Tibial nerve (tissue), 4 donors: ENCODE results near the gene CPA4. TPM values are rescaled to one million over a fixed set of nuclear protein-coding genes. Genes with fewer than 3 reads are reported as not detected.

Source experiments
- DNase-seq, 2 donors: peaks; one replicate each; pipeline ENCODE4 v3.0.0-alpha.2; 2019; ENCODE audit warnings: low spot score in 2 of 2
- H3K27ac ChIP-seq, 4 donors: fragments of 200-600 bp; sonication (generic) in 3 of 4; one replicate each; pipeline ENCODE4 v1.5.1; 2017 to 2019; ENCODE audit warnings: mild to moderate bottlenecking in 1 of 4
- H3K27me3 ChIP-seq, 2 donors: fragments of 200-600 bp; sonication (generic) in 1 of 2; one replicate each; pipeline versions ENCODE4 v1.5.1 to v1.6.0; 2017 to 2019
- H3K36me3 ChIP-seq, 3 donors: fragments of 200-600 bp; sonication (generic); one replicate each; pipeline ENCODE4 v1.5.1; 2018 to 2019
- H3K4me1 ChIP-seq, 4 donors: fragments of 200-600 bp; sonication (generic) in 3 of 4; one replicate each; pipeline ENCODE4 v1.5.1; 2017 to 2019
- H3K4me3 ChIP-seq, 4 donors: fragments of 200-600 bp; sonication (generic) in 3 of 4; one replicate each; pipeline ENCODE4 v1.5.1; 2017 to 2019; ENCODE audit warnings: mild to moderate bottlenecking in 1 of 4, moderate library complexity in 1 of 4
- H3K9me3 ChIP-seq, 4 donors: fragments of 200-600 bp; sonication (generic) in 3 of 4; one replicate each; pipeline ENCODE4 v1.5.1; 2017 to 2019
- CTCF ChIP-seq, 5 experiments: fragments of 200-600 bp in 3 of 5; fragments of 450-650 bp in 2 of 5; sonication (generic) in 3 of 5; IDR thresholded peaks; one replicate each; pipeline ENCODE4 v1.5.1; 2016 to 2019; ENCODE audit warnings: antibody characterized with exemption in 5 of 5, mild to moderate bottlenecking in 3 of 5, moderate library complexity in 2 of 5
- EP300 ChIP-seq, 2 donors: sonication (generic); formaldehyde crosslinking; IDR thresholded peaks; one replicate each; pipeline ENCODE4 v1.6.1; 2017; ENCODE audit warnings: antibody characterized with exemption in 2 of 2, mild to moderate bottlenecking in 1 of 2
- POLR2A ChIP-seq, 2 donors: fragments of 450-650 bp; IDR thresholded peaks; one replicate each; pipeline ENCODE4 v1.6.1; 2017; ENCODE audit warnings: antibody characterized with exemption in 2 of 2, mild to moderate bottlenecking in 2 of 2, moderate library complexity in 2 of 2
- WGBS, 2 donors: methylation state at CpG; one replicate each; pipeline ENCODE4 v1.1.5; 2018; 5-methylcytosine and 5-hydroxymethylcytosine counted together
- total RNA-seq, 4 donors: library from RNA; depleted of rRNA; stranded (reverse); fragments of >200 nt; gene quantifications; one replicate each; pipeline ENCODE4 v1.1.0, GENCODE V29; 2016

The CPA4 gene
- total RNA-seq, 4 donors from 2014 or later, result 5.4 TPM; not detected in 3

- Histone ChIP-seq H3K27me3 (no peaks in the 10 kb centered on the region), H3K9me3 (no peaks in the 10 kb centered on the region), H3K36me3 (no peaks in the 10 kb centered on the region), H3K4me1 (peaks cover 0 to 6% (median 0%) of the 10 kb centered on the region in 4 donors), H3K4me3 (no peak overlapping the region), H3K27ac (no peak overlapping the region)
- WGBS, 2 donors, result 59 to 63% methylated on average over 20 of the region's 20 CpGs
- TF ChIP-seq EP300 (IDR thresholded peaks at IDR 0.05), result no peak
- no peak for TF ChIP-seq CTCF (IDR thresholded peaks at IDR 0.05)
- no peak for TF ChIP-seq POLR2A (IDR thresholded peaks at IDR 0.05)
- DNase-seq, result no peak
Observed at GRCh38 chr7:130297628-130298543, 4.9 kb downstream of the CPA4 start.

GRCh38 chr7:130298544-130299326 is 5.8 kb downstream of the CPA4 start:
- no peak overlapping the region for H3K27ac ChIP-seq
- TF ChIP-seq POLR2A (IDR thresholded peaks at IDR 0.05) (no peak), CTCF (IDR thresholded peaks at IDR 0.05) (no peak), EP300 (IDR thresholded peaks at IDR 0.05) (no peak)
- no peaks in the 10 kb centered on the region for H3K36me3 ChIP-seq
- 87 to 92% methylated on average over 5 of the region's 5 CpGs for WGBS, 2 donors
- no peaks in the 10 kb centered on the region for H3K27me3 ChIP-seq
- H3K9me3 ChIP-seq, result no peaks in the 10 kb centered on the region
- no peaks in the 10 kb centered on the region for H3K4me1 ChIP-seq
- no peak overlapping the region for H3K4me3 ChIP-seq
- no peak for DNase-seq

GRCh38 chr7:130299866-130300265 is 6.9 kb downstream of the CPA4 start:
- Histone ChIP-seq H3K4me3 (no peak overlapping the region), H3K4me1 (no peaks in the 10 kb centered on the region), H3K36me3 (no peaks in the 10 kb centered on the region), H3K27ac (no peak overlapping the region), H3K27me3 (no peaks in the 10 kb centered on the region), H3K9me3 (no peaks in the 10 kb centered on the region)
- WGBS, 2 donors, result 85 to 89% methylated on average over 7 of the region's 7 CpGs
- TF ChIP-seq CTCF (IDR thresholded peaks at IDR 0.05) (no peak), POLR2A (IDR thresholded peaks at IDR 0.05) (no peak), EP300 (IDR thresholded peaks at IDR 0.05) (no peak)
- no peak for DNase-seq

- Histone ChIP-seq H3K4me1 (no peaks in the 10 kb centered on the region), H3K36me3 (no peaks in the 10 kb centered on the region), H3K4me3 (no peak overlapping the region), H3K27me3 (no peaks in the 10 kb centered on the region), H3K27ac (no peak overlapping the region), H3K9me3 (no peaks in the 10 kb centered on the region)
- DNase-seq, result no peak
- TF ChIP-seq CTCF (IDR thresholded peaks at IDR 0.05) (no peak), EP300 (IDR thresholded peaks at IDR 0.05) (no peak), POLR2A (IDR thresholded peaks at IDR 0.05) (no peak)
- WGBS, 2 donors, result 66 to 69% methylated on average over 8 of the region's 8 CpGs
Observed at GRCh38 chr7:130301501-130302020, 8.6 kb downstream of the CPA4 start.

- H3K36me3 ChIP-seq, result no peaks in the 10 kb centered on the region
- no peak for TF ChIP-seq CTCF (IDR thresholded peaks at IDR 0.05)
- no peak for TF ChIP-seq POLR2A (IDR thresholded peaks at IDR 0.05)
- TF ChIP-seq EP300 (IDR thresholded peaks at IDR 0.05), result no peak
- H3K9me3 ChIP-seq, result no peaks in the 10 kb centered on the region
- no peaks in the 10 kb centered on the region for H3K27me3 ChIP-seq
- H3K27ac ChIP-seq, result no peak overlapping the region
- no peaks in the 10 kb centered on the region for H3K4me1 ChIP-seq
- no peak for DNase-seq
- H3K4me3 ChIP-seq, result no peak overlapping the region
Observed at GRCh38 chr7:130302649-130303048, 9.7 kb downstream of the CPA4 start.
